HG03196 (cell line): ENCODE data around the gene USF2.

Experiments used
- ATAC-seq: cut with Tn5 transposase; IDR thresholded peaks from one replicate; pipeline ENCODE4 v1.9.1; 2021; ENCODE audit not compliant: unreplicated experiment

Gene USF2

DNA sequence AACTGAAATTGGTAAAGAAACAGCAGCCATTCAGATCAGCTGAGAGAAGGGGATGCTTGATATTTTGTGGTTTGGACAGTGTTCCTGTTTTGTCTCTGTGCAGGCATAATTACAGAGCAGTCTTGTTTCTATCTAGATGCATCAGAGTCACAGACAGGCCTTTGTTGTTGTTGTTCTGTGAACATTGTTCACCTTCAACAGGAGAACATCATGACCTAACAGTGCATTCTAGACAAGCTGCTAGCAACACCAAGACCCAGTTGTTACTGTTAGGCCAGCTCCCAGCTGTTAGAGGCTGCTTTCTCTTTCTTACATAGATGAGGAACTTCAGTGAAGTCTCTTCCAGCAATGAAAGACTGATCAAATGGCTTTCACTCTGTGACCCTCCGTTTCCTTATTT is 28.4 kb upstream of the USF2 start:
- no peak for ATAC-seq

- no peak for ATAC-seq
Observed at GRCh38 chr19:35241417-35241816, 27.3 kb upstream of the USF2 start.

DNA sequence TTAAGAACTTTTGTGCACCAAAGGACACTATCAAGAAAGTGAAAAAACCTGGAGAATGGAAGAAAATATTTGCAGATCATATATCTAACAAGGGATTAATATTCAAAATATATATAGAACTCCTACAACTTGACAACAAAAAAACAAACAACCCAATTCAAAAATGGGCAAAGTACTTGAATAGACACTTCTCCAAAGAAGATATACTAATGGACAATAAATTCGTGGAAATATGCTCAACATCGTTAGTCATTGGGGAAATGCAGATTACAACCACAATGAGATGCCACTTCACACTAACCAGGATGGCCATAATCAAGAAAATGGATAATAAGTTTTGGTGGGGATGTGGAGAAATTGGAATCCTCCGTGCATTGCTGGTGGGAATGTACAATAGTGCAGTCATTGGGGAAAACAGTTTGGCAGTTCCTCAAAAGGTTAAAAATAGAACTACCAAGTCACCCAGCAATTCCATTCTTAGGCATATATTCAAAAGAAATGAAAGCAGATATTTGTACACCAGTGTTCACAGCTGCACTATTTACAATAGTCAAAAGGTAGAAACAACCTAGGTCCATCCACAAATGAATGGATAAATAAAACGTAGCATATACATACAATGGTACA is 22.2 kb upstream of the USF2 start:
- ATAC-seq, result no peak

DNA sequence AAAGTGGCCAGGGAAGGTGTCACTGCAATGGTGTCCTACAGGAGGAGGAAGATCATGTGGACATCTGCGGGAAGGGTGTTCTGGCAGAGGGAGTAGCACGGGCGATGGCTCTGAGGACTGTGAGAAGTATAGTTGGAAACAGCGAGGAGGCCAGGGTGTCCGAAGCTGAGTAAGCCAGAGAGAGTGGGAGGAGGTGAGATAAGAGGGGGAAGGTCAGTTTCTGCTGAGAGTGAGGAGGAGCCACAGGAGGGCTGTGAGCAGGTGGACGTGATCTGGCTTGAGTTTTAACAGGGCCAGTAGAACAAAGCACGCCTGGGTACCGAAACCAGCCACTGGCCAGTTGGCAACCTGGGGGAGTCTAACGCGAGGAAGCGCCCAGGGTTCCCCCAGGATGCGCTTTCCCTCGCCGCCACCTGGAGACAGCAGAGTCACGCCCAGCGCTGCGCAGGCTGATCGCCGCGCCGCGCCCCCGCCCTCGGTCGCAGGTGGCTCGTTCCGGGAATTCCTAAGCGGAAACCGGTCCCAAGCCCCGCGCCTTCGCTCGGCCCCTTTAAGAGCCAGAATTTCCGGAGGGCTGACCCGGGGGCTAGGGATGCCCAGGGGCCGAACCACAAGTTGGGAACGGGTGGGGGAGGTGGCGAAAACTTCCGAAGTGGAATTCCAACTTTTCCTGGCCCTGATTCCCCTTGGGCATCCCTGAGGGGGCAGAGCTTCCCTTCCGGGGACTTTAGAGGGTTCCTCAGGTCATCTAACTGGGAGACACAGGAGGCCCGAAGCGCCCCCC is 21.0 kb upstream of the USF2 start:
- peak; percentile 37 for ATAC-seq

DNA sequence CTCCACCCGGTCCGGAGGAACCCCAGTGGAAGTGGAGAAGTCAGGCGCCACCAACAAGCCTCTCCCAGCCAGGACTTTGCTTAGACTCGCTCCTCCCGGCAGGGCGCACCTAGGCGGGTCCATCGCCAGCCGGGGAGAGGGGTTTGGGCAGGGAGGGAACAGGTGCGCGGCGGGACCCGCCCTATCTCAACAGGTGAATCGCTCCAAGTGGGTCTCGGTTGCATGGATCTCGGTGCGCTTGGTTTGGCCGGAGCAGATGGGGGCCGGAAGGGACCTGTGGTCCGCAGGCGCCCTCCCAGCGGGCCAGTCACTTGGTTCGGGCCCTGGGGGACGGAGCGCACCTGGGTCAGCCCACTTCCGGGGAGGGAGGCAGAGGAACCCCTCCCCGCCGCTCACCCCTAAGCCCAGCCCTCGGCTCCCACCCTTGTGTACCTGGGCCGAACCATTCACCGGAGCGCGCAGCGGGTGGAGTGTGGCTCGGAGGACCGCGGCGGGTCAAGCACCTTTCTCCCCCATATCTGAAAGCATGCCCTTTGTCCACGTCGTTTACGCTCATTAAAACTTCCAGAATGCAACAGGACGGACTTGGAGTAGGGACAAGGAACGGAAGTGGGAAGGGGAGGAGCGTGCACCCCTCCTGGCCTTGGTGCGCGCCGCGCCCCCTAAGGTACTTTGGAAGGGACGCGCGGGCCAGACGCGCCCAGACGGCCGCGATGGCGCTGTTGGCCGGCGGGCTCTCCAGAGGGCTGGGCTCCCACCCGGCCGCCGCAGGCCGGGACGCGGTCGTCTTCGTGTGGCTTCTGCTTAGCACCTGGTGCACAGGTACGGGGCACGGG is 20.2 kb upstream of the USF2 start, which contains the start of gene LSR:
LSR (plus strand) TSS at position 693 of the 836 bp plus-strand sequence; CDS start at position 714, 21 bp downstream.
- ATAC-seq, result peak; percentile 65

DNA sequence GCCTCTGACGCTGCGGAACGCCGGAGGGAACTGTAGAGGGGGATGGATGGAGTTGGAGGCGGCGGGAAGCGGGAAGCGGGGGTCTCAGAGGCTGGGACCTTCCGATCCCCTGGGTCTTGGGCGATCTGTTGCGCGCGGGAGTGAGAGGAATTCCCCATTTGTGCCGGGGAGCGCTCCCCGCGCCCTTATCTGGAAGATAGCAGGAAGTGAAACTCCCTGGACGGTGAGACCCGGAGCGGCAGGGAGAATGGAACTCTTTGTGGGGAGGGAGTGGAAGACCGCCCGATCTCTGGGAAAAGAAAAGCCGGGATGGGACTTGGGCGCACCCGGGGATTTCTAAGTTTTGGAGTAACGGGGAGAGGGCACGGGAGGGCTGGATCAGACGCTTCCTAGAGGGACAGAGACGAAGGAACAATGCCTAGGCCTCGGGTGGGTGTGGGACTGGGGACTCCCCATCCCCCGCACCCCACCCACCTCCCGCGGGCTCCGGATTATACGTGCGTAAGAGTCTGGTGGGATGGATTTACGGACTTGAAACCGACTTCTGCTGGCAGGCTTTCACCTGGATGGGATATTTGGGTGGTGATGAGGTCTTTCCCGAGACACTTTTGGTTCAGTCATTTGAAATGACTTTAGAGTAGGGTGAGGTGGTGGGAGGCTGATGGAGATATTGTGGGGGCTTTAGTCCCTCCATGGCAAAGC is 19.5 kb upstream of the USF2 start:
- ATAC-seq, result peak; percentile 2

- ATAC-seq, result no peak
Observed at GRCh38 chr19:35249848-35250711, 18.7 kb upstream of the USF2 start.

DNA sequence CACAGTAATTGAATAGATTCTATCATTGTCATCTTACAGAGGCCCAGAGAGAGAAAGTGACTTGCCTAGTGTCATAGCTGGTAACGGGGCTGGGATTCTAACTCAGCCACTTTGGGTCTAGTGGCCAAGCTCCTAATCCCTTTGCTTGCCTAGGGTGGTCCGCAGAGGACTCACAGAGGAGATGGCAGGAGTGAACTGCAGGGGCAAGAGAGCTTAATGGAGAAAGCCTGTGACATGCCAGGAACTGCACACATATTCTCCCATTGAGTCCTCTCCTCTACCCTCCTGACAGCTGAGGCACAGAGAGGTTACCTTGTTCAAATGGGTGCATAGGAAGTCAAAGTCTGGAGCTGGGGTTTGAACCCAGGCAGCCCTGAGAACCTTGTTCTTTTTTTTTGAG is 17.3 kb upstream of the USF2 start:
- ATAC-seq, result no peak

- no peak for ATAC-seq
Observed at GRCh38 chr19:35253316-35254286, 15.2 kb upstream of the USF2 start.

DNA sequence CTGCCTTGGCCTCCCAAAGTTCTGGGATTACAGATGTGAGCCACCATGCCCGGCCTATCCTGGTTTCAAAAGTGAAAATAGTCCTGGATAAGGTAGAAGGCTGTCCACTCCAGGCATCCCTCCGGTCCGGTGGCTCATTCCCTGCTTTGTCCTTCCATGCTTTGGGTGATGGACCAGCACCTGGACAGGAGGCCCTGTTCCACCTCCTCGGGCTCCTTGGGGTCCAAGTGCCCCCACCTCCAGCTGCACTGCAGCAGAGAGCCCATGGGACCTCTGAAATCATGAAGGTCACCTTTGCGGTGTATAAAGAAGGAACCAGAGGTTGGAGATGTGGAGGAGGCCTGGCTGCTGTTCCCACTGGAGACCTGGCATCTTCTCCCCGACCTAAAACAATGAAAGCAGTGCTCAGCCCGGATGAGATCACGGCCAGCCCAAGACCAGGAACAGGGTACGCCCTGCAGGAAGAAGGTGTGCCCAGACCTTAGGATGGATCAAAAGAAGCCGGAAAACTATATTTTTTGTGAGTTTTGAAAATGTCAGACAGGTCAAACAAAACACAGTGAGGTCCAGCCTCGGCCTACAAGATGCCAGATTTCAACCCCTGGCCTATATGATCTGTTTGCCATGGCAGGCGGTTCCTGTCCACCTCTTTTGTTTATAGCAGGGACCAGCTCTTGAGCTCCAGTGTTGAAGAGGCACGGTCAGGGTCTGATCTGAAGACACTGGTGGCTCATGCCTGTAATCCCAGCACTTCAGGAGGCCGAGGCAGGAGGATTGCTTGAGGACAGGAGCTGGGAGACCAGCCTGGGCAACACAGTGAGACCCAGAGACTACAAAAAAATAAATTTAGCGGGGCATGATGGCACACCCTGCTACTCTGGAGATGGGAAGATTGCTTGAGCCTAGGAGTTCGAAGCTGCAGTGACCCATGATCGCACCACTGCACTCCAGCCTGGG is 14.1 kb upstream of the USF2 start:
- no peak for ATAC-seq

DNA sequence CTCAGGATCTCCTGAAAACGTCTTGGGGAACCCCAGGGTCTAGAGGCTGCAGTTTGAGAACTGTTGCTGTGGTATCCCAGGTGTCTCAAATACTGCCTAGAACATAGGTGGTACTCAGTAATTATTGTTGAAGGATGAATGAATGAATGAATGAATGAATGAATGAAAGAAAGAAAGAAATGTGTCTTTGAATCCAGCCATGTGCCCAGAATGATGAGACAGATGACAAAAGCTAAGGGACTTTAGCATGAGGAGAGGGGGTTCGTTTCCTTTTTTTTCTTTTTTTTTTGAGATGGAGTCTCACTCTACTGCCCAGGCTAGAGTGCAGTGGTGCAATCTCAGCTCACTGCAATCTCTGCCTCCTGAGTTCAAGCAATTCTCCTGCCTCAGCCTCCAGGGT is 12.2 kb upstream of the USF2 start:
- no peak for ATAC-seq

GRCh38 chr19:35257113-35257461 is 11.7 kb upstream of the USF2 start:
- ATAC-seq, result no peak

DNA sequence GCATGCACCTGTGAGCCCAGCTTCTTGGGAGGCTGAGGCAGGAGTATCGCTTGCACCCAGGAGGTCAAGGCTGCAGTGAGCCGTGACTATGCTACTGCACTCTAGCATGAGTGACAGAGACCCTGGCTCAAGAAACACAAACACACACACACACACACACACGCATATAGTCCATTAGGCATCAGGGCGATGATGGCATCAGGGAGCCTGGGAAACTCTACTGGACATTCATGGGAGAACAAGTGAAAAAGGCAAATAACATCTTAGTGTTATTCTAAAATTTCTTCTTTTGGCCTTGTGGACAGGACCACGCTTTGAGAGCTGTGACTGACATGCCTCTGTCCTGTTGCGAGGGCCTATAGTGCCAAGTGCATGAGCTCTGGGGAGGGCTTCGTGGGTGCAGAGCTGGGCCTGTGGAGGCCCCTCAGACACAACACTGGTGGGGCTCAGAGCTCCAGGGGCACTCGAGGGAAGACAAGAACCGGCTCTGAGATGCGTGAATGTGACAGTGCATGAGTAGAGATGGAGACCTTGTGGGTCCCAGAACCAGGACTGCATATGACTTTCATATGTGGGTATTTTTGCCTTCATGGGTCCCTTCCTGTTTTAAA is 8.0 kb upstream of the USF2 start:
- no peak for ATAC-seq

- no peak for ATAC-seq
Observed at GRCh38 chr19:35261356-35262100, 7.2 kb upstream of the USF2 start.

GRCh38 chr19:35262101-35262761 is 6.5 kb upstream of the USF2 start:
- no peak for ATAC-seq
